SK-N-SH treated with all-trans-retinoic acid at 6 μM for 48 hours (cell line): Measurements from ENCODE around the gene USP24.

ENCODE experiments used
- ATAC-seq: fragments of 200-7000 bp; cut with Tn5 transposase; 3 replicates; pipeline ENCODE4 v1.9.1; 2020; ENCODE audit warnings: mild to moderate bottlenecking, moderate library complexity
- ARNTL ChIP-seq: fragments of 450-650 bp; formaldehyde crosslinking; IDR thresholded peaks from 2 replicates; pipeline ENCODE4 v1.5.0; 2020; ENCODE audit warnings: low read depth, mild to moderate bottlenecking, moderate library complexity, borderline replicate concordance
- BACH2 ChIP-seq: fragments of 250-450 bp; sonication (Bioruptor Pico); IDR thresholded peaks from 2 replicates; pipeline ENCODE4 v1.9.0; 2021; ENCODE audit warnings: mild to moderate bottlenecking, borderline replicate concordance
- CSDC2 ChIP-seq: fragments of 250-450 bp; sonication (Bioruptor Pico); IDR thresholded peaks from 2 replicates; pipeline ENCODE4 v1.5.0; 2020; ENCODE audit warnings: mild to moderate bottlenecking, moderate library complexity
- CSRNP3 ChIP-seq: fragments of 250-450 bp; sonication (Bioruptor Pico); IDR thresholded peaks from 2 replicates; pipeline ENCODE4 v1.5.1; 2021; ENCODE audit warnings: mild to moderate bottlenecking, moderate library complexity
- ESRRG ChIP-seq: fragments of 250-450 bp; sonication (Bioruptor Pico); IDR thresholded peaks from 2 replicates; pipeline ENCODE4 v1.6.1; 2021; ENCODE audit warnings: mild to moderate bottlenecking
- GLIS3 ChIP-seq: fragments of 250-450 bp; sonication (Bioruptor Pico); IDR thresholded peaks from 2 replicates; pipeline ENCODE4 v1.5.0; 2020; ENCODE audit warnings: mild to moderate bottlenecking, moderate library complexity
- ISL1 ChIP-seq: fragments of 250-450 bp; sonication (Bioruptor Pico); IDR thresholded peaks from 2 replicates; pipeline ENCODE4 v2.1.2; 2022; ENCODE audit warnings: mild to moderate bottlenecking, moderate library complexity
- OSR1 ChIP-seq: fragments of 250-450 bp; sonication (Bioruptor Pico); IDR thresholded peaks from 2 replicates; pipeline ENCODE4 v1.8.0; 2022; ENCODE audit warnings: moderate library complexity, mild to moderate bottlenecking, inconsistent platforms
- PATZ1 ChIP-seq: fragments of 250-450 bp; sonication (Bioruptor Pico); IDR thresholded peaks from 2 replicates; pipeline ENCODE4 v1.8.0; 2020; ENCODE audit warnings: mild to moderate bottlenecking, moderate library complexity, borderline replicate concordance
- POU6F1 ChIP-seq: fragments of 250-450 bp; sonication (Bioruptor Pico); IDR thresholded peaks from 2 replicates; pipeline ENCODE4 v1.8.0; 2021; ENCODE audit warnings: low read depth, mild to moderate bottlenecking, moderate library complexity, borderline replicate concordance
- PPARA ChIP-seq: fragments of 250-450 bp; sonication (Bioruptor Pico); IDR thresholded peaks from 2 replicates; pipeline ENCODE4 v1.5.0; 2020; ENCODE audit warnings: mild to moderate bottlenecking, borderline replicate concordance
- RARB ChIP-seq: fragments of 250-450 bp; sonication (Bioruptor Pico); IDR thresholded peaks from 2 replicates; pipeline ENCODE4 v1.8.0; 2021; ENCODE audit warnings: mild to moderate bottlenecking, moderate library complexity
- TOX ChIP-seq: fragments of 250-450 bp; sonication (Bioruptor Pico); IDR thresholded peaks from 2 replicates; pipeline ENCODE4 v1.8.0; 2021; ENCODE audit warnings: mild to moderate bottlenecking, moderate library complexity, borderline replicate concordance
- ZC3H10 ChIP-seq: fragments of 250-450 bp; sonication (Bioruptor Pico); IDR thresholded peaks from 2 replicates; pipeline ENCODE4 v1.5.1; 2021; ENCODE audit warnings: mild to moderate bottlenecking, moderate library complexity
- ZFP3 ChIP-seq: fragments of 250-450 bp; sonication (Bioruptor Pico); IDR thresholded peaks from 2 replicates; pipeline ENCODE4 v1.5.0; 2020; ENCODE audit warnings: mild to moderate bottlenecking, moderate library complexity
- ZFP30 ChIP-seq: fragments of 450-650 bp; formaldehyde crosslinking; IDR thresholded peaks from 2 replicates; pipeline ENCODE4 v1.5.0; 2022; ENCODE audit warnings: mild to moderate bottlenecking, moderate library complexity
- ZNF565 ChIP-seq: fragments of 450-650 bp; formaldehyde crosslinking; conservative IDR thresholded peaks from 2 replicates; pipeline ENCODE4 v1.5.0; 2020; ENCODE audit warnings: low read depth, mild to moderate bottlenecking, moderate library complexity
- ZNF70 ChIP-seq: fragments of 450-650 bp; formaldehyde crosslinking; IDR thresholded peaks from 2 replicates; pipeline ENCODE4 v1.5.0; 2020; ENCODE audit warnings: mild to moderate bottlenecking, moderate library complexity
- ZNF8 ChIP-seq: fragments of 450-650 bp; formaldehyde crosslinking; IDR thresholded peaks from 2 replicates; pipeline ENCODE4 v1.5.0; 2020; ENCODE audit warnings: mild to moderate bottlenecking, moderate library complexity

The USP24 gene

GRCh38 chr1:55197099-55197498 lies 18.1 kb downstream of the USP24 start:
- no peak for ATAC-seq
- TF ChIP-seq ARNTL (CRISPR knock-in tag) (no peak), RARB (no peak), GLIS3 (no peak), POU6F1 (CRISPR knock-in tag) (no peak), ZFP30 (CRISPR knock-in tag) (no peak), PATZ1 (CRISPR knock-in tag) (no peak), ISL1 (CRISPR knock-in tag) (no peak)

- TF ChIP-seq ESRRG (CRISPR knock-in tag) (no peak), ISL1 (CRISPR knock-in tag) (peak; percentile 11; the same call in 1 of the 2 replicates)
- no peak for ATAC-seq
Observed at GRCh38 chr1:55196433-55197035, 18.6 kb downstream of the USP24 start.

- no peak for TF ChIP-seq ISL1 (CRISPR knock-in tag)
- no peak for TF ChIP-seq RARB
- TF ChIP-seq POU6F1 (CRISPR knock-in tag): no peak
- no peak for ATAC-seq
Observed at GRCh38 chr1:55195521-55196233, 19.5 kb downstream of the USP24 start.

- no peak for TF ChIP-seq BACH2 (CRISPR knock-in tag)
- no peak for TF ChIP-seq ZFP30 (CRISPR knock-in tag)
- no peak for TF ChIP-seq PATZ1 (CRISPR knock-in tag)
- no peak for TF ChIP-seq ISL1 (CRISPR knock-in tag)
- no peak for TF ChIP-seq ZNF70
- TF ChIP-seq CSDC2 (CRISPR knock-in tag): no peak
- TF ChIP-seq GLIS3: no peak
- TF ChIP-seq TOX (CRISPR knock-in tag): no peak
- TF ChIP-seq OSR1 (CRISPR knock-in tag): no peak
- no peak for TF ChIP-seq CSRNP3
- no peak for TF ChIP-seq ZNF565 (CRISPR knock-in tag)
- no peak for TF ChIP-seq POU6F1 (CRISPR knock-in tag)
- TF ChIP-seq ESRRG (CRISPR knock-in tag): no peak
- no peak for TF ChIP-seq ARNTL (CRISPR knock-in tag)
- TF ChIP-seq ZFP3 (CRISPR knock-in tag): no peak
- TF ChIP-seq ZC3H10: no peak
- TF ChIP-seq ZNF8: no peak
- no peak for TF ChIP-seq PPARA
- no peak for TF ChIP-seq RARB
- no peak for ATAC-seq
Observed at GRCh38 chr1:55194851-55195250, 20.3 kb downstream of the USP24 start.
